Trophoblast cell (in vitro differentiated cells and primary cell): ENCODE measurements around the gene PHLDB2.
A peak's percentile ranks its signal among the peaks of the same experiment; 100 is the strongest.

Source experiments
- DNase-seq, 2 donors: peaks; one replicate each; pipeline ENCODE4 v3.0.0-alpha.2; 2016
- H2AFZ ChIP-seq: 2 replicates; pipeline ENCODE4 v1.6.1; 2013; ENCODE audit warnings: low read length, moderate library complexity, mild to moderate bottlenecking; ENCODE audit not compliant: insufficient read depth, poor library complexity
- H2AK5ac ChIP-seq: 2 replicates; pipeline ENCODE4 v1.6.1; 2013; ENCODE audit warnings: mild to moderate bottlenecking, low read length
- H2BK120ac ChIP-seq: 2 replicates; pipeline ENCODE4 v1.6.1; 2013; ENCODE audit warnings: low read length, mild to moderate bottlenecking, moderate library complexity; ENCODE audit not compliant: insufficient read depth, poor library complexity
- H2BK12ac ChIP-seq: 2 replicates; pipeline ENCODE4 v1.6.1; 2013; ENCODE audit warnings: mild to moderate bottlenecking, low read length, moderate library complexity
- H2BK5ac ChIP-seq: 2 replicates; pipeline ENCODE4 v1.6.1; 2013; ENCODE audit warnings: low read length, low read depth, moderate library complexity, mild to moderate bottlenecking; ENCODE audit not compliant: poor library complexity
- H3K14ac ChIP-seq: 2 replicates; pipeline ENCODE4 v1.6.1; 2013; ENCODE audit warnings: mild to moderate bottlenecking, low read length
- H3K18ac ChIP-seq: 2 replicates; pipeline ENCODE4 v1.6.1; 2013; ENCODE audit warnings: mild to moderate bottlenecking, low read length
- H3K23ac ChIP-seq: 2 replicates; pipeline ENCODE4 v1.6.1; 2013; ENCODE audit warnings: low read length
- H3K27ac ChIP-seq: 2 replicates; pipeline ENCODE4 v1.5.1; 2013; ENCODE audit warnings: low read depth, mild to moderate bottlenecking, inconsistent platforms, low read length, moderate library complexity
- H3K27me3 ChIP-seq: 2 replicates; pipeline ENCODE4 v1.6.1; 2013; ENCODE audit warnings: inconsistent platforms, mild to moderate bottlenecking, low read length, moderate library complexity; ENCODE audit not compliant: insufficient read depth
- H3K36me3 ChIP-seq, 2 experiments: 1 replicate in 1 of 2; 2 replicates in 1 of 2; pipeline ENCODE4 v1.6.1; 2013; ENCODE audit warnings: low read length in 2 of 2, mild to moderate bottlenecking in 2 of 2, moderate library complexity in 1 of 2; ENCODE audit not compliant: insufficient read depth in 2 of 2, control insufficient read depth in 1 of 2
- H3K4ac ChIP-seq: 2 replicates; pipeline ENCODE4 v1.6.1; 2013; ENCODE audit warnings: low read depth, mild to moderate bottlenecking, low read length, moderate library complexity
- H3K4me1 ChIP-seq, 2 experiments: 1 replicate in 1 of 2; 2 replicates in 1 of 2; pipeline ENCODE4 v1.6.1; 2013; ENCODE audit warnings: low read length in 2 of 2, mild to moderate bottlenecking in 2 of 2, moderate library complexity in 1 of 2; ENCODE audit not compliant: insufficient read depth in 2 of 2, control insufficient read depth in 1 of 2
- H3K4me2 ChIP-seq: 2 replicates; pipeline ENCODE4 v1.6.1; 2013; ENCODE audit warnings: inconsistent platforms, mild to moderate bottlenecking, low read length, moderate library complexity
- H3K4me3 ChIP-seq: 2 replicates; pipeline ENCODE4 v1.5.1; 2013; ENCODE audit warnings: mild to moderate bottlenecking, low read depth, low read length, inconsistent platforms
- H3K79me1 ChIP-seq: one replicate; pipeline ENCODE4 v1.6.1; 2013; ENCODE audit warnings: low read length
- H3K79me2 ChIP-seq: 2 replicates; pipeline ENCODE4 v1.6.1; 2013; ENCODE audit warnings: low read length, mild to moderate bottlenecking; ENCODE audit not compliant: control insufficient read depth, insufficient read depth, poor library complexity
- H3K9ac ChIP-seq: 2 replicates; pipeline ENCODE4 v1.6.1; 2013; ENCODE audit warnings: mild to moderate bottlenecking, low read length
- H3K9me3 ChIP-seq: 2 replicates; pipeline ENCODE4 v1.6.1; 2013; ENCODE audit warnings: low read depth, mild to moderate bottlenecking, control low read depth, inconsistent platforms, low read length; ENCODE audit not compliant: insufficient read depth
- H4K12ac ChIP-seq: 2 replicates; pipeline ENCODE4 v1.6.1; 2013; ENCODE audit warnings: low read depth, mild to moderate bottlenecking, low read length, moderate library complexity
- H4K8ac ChIP-seq: 2 replicates; pipeline ENCODE4 v1.6.1; 2013; ENCODE audit warnings: low read depth, mild to moderate bottlenecking, low read length, moderate library complexity
- H4K91ac ChIP-seq: one replicate; pipeline ENCODE4 v1.6.1; 2013; ENCODE audit warnings: low read depth, mild to moderate bottlenecking, low read length, moderate library complexity
- WGBS: extraction: QIAGEN DNeasy Blood & Tissue Kit; methylation state at CpG from one replicate; pipeline ENCODE4 v1.1.7; 2013; ENCODE audit warnings: missing lambda C conversion rate; ENCODE audit not compliant: insufficient read length, insufficient coverage; ENCODE audit errors: extremely low coverage; 5-methylcytosine and 5-hydroxymethylcytosine counted together

The PHLDB2 gene

GRCh38 chr3:111915905-111916304, 56.8 kb downstream of the PHLDB2 start:
- no peak overlapping the region for H4K8ac ChIP-seq
- no peaks in the 10 kb centered on the region for H3K4me1 ChIP-seq
- H3K79me2 ChIP-seq: no peaks in the 10 kb centered on the region
- no peak overlapping the region for H3K4me3 ChIP-seq
- peaks cover 5 to 24% of the 10 kb centered on the region in 2 experiments for H3K36me3 ChIP-seq
- peak in 1 of 2 donors; percentile 47 for DNase-seq
- H2BK5ac ChIP-seq: no peak overlapping the region
- H2BK12ac ChIP-seq: no peak overlapping the region
- H3K18ac ChIP-seq: no peak overlapping the region
- no peak overlapping the region for H3K4ac ChIP-seq
- no CpG with 5 or more reads among the region's 3 CpGs for WGBS
- no peak overlapping the region for H4K12ac ChIP-seq
- no peaks in the 10 kb centered on the region for H3K79me1 ChIP-seq
- H3K27me3 ChIP-seq: no peaks in the 10 kb centered on the region
- no peak overlapping the region for H3K27ac ChIP-seq
- no peak overlapping the region for H3K23ac ChIP-seq
- no peak overlapping the region for H2BK120ac ChIP-seq
- no peak overlapping the region for H3K9ac ChIP-seq
- no peaks in the 10 kb centered on the region for H3K9me3 ChIP-seq
- H4K91ac ChIP-seq: no peak overlapping the region
- no peak overlapping the region for H2AK5ac ChIP-seq
- no peak overlapping the region for H3K4me2 ChIP-seq
- no peak overlapping the region for H3K14ac ChIP-seq
- H2AFZ ChIP-seq: no peak overlapping the region

GRCh38 chr3:111917300-111917699, 58.2 kb downstream of the PHLDB2 start:
- H2BK5ac ChIP-seq: no peak overlapping the region
- H2BK12ac ChIP-seq: no peak overlapping the region
- no peaks in the 10 kb centered on the region for H3K79me2 ChIP-seq
- H3K4me3 ChIP-seq: no peak overlapping the region
- H4K91ac ChIP-seq: no peak overlapping the region
- no peak overlapping the region for H3K4me2 ChIP-seq
- H3K4ac ChIP-seq: no peak overlapping the region
- H4K8ac ChIP-seq: no peak overlapping the region
- H3K9ac ChIP-seq: no peak overlapping the region
- no peaks in the 10 kb centered on the region for H3K9me3 ChIP-seq
- no peak overlapping the region for H3K23ac ChIP-seq
- H3K14ac ChIP-seq: no peak overlapping the region
- no CpG with 5 or more reads among the region's 1 CpG for WGBS
- no peak overlapping the region for H3K27ac ChIP-seq
- no peaks in the 10 kb centered on the region for H3K4me1 ChIP-seq
- H3K27me3 ChIP-seq: no peaks in the 10 kb centered on the region
- no peak overlapping the region for H2AK5ac ChIP-seq
- H3K18ac ChIP-seq: no peak overlapping the region
- no peak overlapping the region for H2BK120ac ChIP-seq
- peaks cover 5 to 25% of the 10 kb centered on the region in 2 experiments for H3K36me3 ChIP-seq
- peak in 1 of 2 donors; percentile 40 for DNase-seq
- H3K79me1 ChIP-seq: no peaks in the 10 kb centered on the region
- H4K12ac ChIP-seq: no peak overlapping the region
- no peak overlapping the region for H2AFZ ChIP-seq

- no peak overlapping the region for H2AFZ ChIP-seq
- WGBS: no CpG with 5 or more reads among the region's 9 CpGs
- H3K9me3 ChIP-seq: no peaks in the 10 kb centered on the region
- H2BK12ac ChIP-seq: no peak overlapping the region
- H3K4me3 ChIP-seq: no peak overlapping the region
- no peak overlapping the region for H4K91ac ChIP-seq
- H3K27ac ChIP-seq: no peak overlapping the region
- H3K4ac ChIP-seq: no peak overlapping the region
- no peak overlapping the region for H2BK120ac ChIP-seq
- H2AK5ac ChIP-seq: no peak overlapping the region
- no peak overlapping the region for H3K9ac ChIP-seq
- DNase-seq: no peak
- no peak overlapping the region for H3K23ac ChIP-seq
- peaks cover 2 to 24% of the 10 kb centered on the region in 2 experiments for H3K36me3 ChIP-seq
- H4K8ac ChIP-seq: no peak overlapping the region
- H3K4me2 ChIP-seq: no peak overlapping the region
- H3K18ac ChIP-seq: no peak overlapping the region
- H3K27me3 ChIP-seq: no peaks in the 10 kb centered on the region
- no peak overlapping the region for H3K14ac ChIP-seq
- H3K4me1 ChIP-seq: no peaks in the 10 kb centered on the region
- H2BK5ac ChIP-seq: no peak overlapping the region
- H3K79me1 ChIP-seq: no peaks in the 10 kb centered on the region
- H3K79me2 ChIP-seq: no peaks in the 10 kb centered on the region
- no peak overlapping the region for H4K12ac ChIP-seq
Observed at GRCh38 chr3:111919370-111920065, 60.5 kb downstream of the PHLDB2 start.

GRCh38 chr3:111921181-111921580, 62.1 kb downstream of the PHLDB2 start:
- Histone ChIP-seq H3K23ac (no peak overlapping the region), H2BK12ac (no peak overlapping the region), H3K4ac (no peak overlapping the region), H2AK5ac (no peak overlapping the region), H4K8ac (no peak overlapping the region), H3K36me3 (peaks cover 5 to 30% of the 10 kb centered on the region in 2 experiments), H2BK120ac (no peak overlapping the region), H3K79me2 (no peaks in the 10 kb centered on the region), H3K79me1 (no peaks in the 10 kb centered on the region), H3K4me2 (no peak overlapping the region), H2BK5ac (no peak overlapping the region), H4K91ac (no peak overlapping the region), H3K27me3 (no peaks in the 10 kb centered on the region), H3K14ac (no peak overlapping the region), H3K4me3 (no peak overlapping the region), H3K9ac (no peak overlapping the region), H4K12ac (no peak overlapping the region), H3K27ac (no peak overlapping the region), H2AFZ (no peak overlapping the region), H3K9me3 (no peaks in the 10 kb centered on the region), H3K18ac (no peak overlapping the region), H3K4me1 (no peaks in the 10 kb centered on the region)
- no peak for DNase-seq
- WGBS: no CpG with 5 or more reads among the region's 1 CpG
